Natural killer cell (primary cell): ENCODE measurements around the gene PLA2G1B. TPM values are rescaled to one million over a fixed set of nuclear protein-coding genes. Genes with fewer than 3 reads are reported as not detected.

Experiments
- ATAC-seq, 3 donors: fragments of 150-1000 bp in 2 of 3; fragments of 200-7000 bp in 1 of 3; cut with Tn5 transposase; 1 replicate in 1 of 3; 2 replicates in 2 of 3; pipeline ENCODE4 v1.10.0; 2021; ENCODE audit warnings: mild to moderate bottlenecking in 2 of 3, moderate library complexity in 2 of 3
- DNase-seq, 2 donors: peaks; one replicate each; pipeline versions ENCODE4 v3.0.0 to v3.0.0-alpha.2; 2013 to 2021; ENCODE audit warnings: mixed read lengths in 1 of 2
- H3K27ac ChIP-seq: one replicate; pipeline ENCODE4 v1.5.1; 2013; ENCODE audit warnings: mild to moderate bottlenecking, low read length
- H3K27me3 ChIP-seq: one replicate; pipeline ENCODE4 v1.6.1; 2013; ENCODE audit warnings: low read length; ENCODE audit not compliant: control insufficient read depth, insufficient read depth
- H3K36me3 ChIP-seq: one replicate; pipeline ENCODE4 v1.6.1; 2013; ENCODE audit warnings: low read length; ENCODE audit not compliant: control insufficient read depth, insufficient read depth
- H3K4me1 ChIP-seq: one replicate; pipeline ENCODE4 v1.6.1; 2013; ENCODE audit warnings: low read length; ENCODE audit not compliant: control insufficient read depth, insufficient read depth
- H3K4me3 ChIP-seq: one replicate; pipeline ENCODE4 v1.5.1; 2013; ENCODE audit warnings: low read length
- H3K9me3 ChIP-seq: one replicate; pipeline ENCODE4 v1.6.1; 2013; ENCODE audit warnings: low read length; ENCODE audit not compliant: control insufficient read depth, insufficient read depth
- H3K27ac Mint-ChIP-seq, 2 donors: one replicate each; pipeline ENCODE4 v1.8.0; 2022; ENCODE audit warnings: mild to moderate bottlenecking in 2 of 2, mixed read lengths in 2 of 2, moderate library complexity in 1 of 2
- H3K27me3 Mint-ChIP-seq, 2 donors: one replicate each; pipeline ENCODE4 v1.8.0; 2022; ENCODE audit warnings: low read depth in 2 of 2, mixed read lengths in 2 of 2
- H3K36me3 Mint-ChIP-seq: one replicate; pipeline ENCODE4 v1.8.0; 2022; ENCODE audit warnings: mixed read lengths
- H3K4me1 Mint-ChIP-seq, 2 donors: one replicate each; pipeline ENCODE4 v1.8.0; 2022; ENCODE audit warnings: mixed read lengths in 2 of 2
- H3K4me3 Mint-ChIP-seq: one replicate; pipeline ENCODE4 v1.8.0; 2022; ENCODE audit warnings: mild to moderate bottlenecking, moderate library complexity, mixed read lengths
- H3K9me3 Mint-ChIP-seq, 2 donors: one replicate each; pipeline ENCODE4 v1.8.0; 2022; ENCODE audit warnings: mixed read lengths in 2 of 2
- CTCF ChIP-seq: fragments of 200-600 bp; IDR thresholded peaks from one replicate; pipeline ENCODE4 v1.8.0; 2022; ENCODE audit warnings: antibody characterized with exemption
- WGBS: methylation state at CpG from one replicate; pipeline ENCODE4 v1.1.7; 2013; ENCODE audit warnings: missing lambda C conversion rate; ENCODE audit not compliant: insufficient coverage; 5-methylcytosine and 5-hydroxymethylcytosine counted together
- intact Hi-C: fragments of 100-400 bp; cut with micrococcal nuclease; formaldehyde crosslinking; loops from one replicate; pipeline ENCODE4 v1.14.2; 2022
- total RNA-seq, 4 donors: library from RNA; stranded (reverse); fragments of 120-200 nt in 1 of 4; gene quantifications; one replicate each; pipeline versions ENCODE4 v1.2.3 to v1.2.4, GENCODE V29; 2013 to 2022

The PLA2G1B gene
- total RNA-seq, 3 donors from 2014 or later (not counting 1 experiment from before 2014, with no cell fraction given), result 0.52 TPM; not detected in 2

GRCh38 chr12:120346031-120346430 lies 18.5 kb upstream of the PLA2G1B start:
- no peaks in the 10 kb centered on the region for H3K36me3 ChIP-seq
- no peak overlapping the region for H3K27ac Mint-ChIP-seq
- TF ChIP-seq CTCF, result no peak
- H3K4me3 Mint-ChIP-seq, result no peak overlapping the region
- no peaks in the 10 kb centered on the region for H3K9me3 ChIP-seq
- no peak for DNase-seq
- no peaks in the 10 kb centered on the region for H3K4me1 Mint-ChIP-seq
- no peaks in the 10 kb centered on the region for H3K4me1 ChIP-seq
- H3K36me3 Mint-ChIP-seq, result no peaks in the 10 kb centered on the region
- no peak overlapping the region for H3K27ac ChIP-seq
- no peaks in the 10 kb centered on the region for H3K27me3 ChIP-seq
- intact Hi-C loops, result no loop called here
- no peak overlapping the region for H3K4me3 ChIP-seq
- 85% methylated on average over 15 of the region's 15 CpGs for WGBS
- ATAC-seq, result no peak
- H3K27me3 Mint-ChIP-seq, result peaks cover 0 to 2% of the 10 kb centered on the region in 2 donors
- H3K9me3 Mint-ChIP-seq, result no peaks in the 10 kb centered on the region

- no peaks in the 10 kb centered on the region for H3K36me3 ChIP-seq
- DNase-seq (no peak), ATAC-seq (no peak)
- TF ChIP-seq CTCF, result no peak
- no peaks in the 10 kb centered on the region for H3K4me1 ChIP-seq
- no peaks in the 10 kb centered on the region for H3K9me3 ChIP-seq
- Mint-ChIP-seq H3K27ac (no peak overlapping the region), H3K4me1 (no peaks in the 10 kb centered on the region), H3K4me3 (no peak overlapping the region), H3K36me3 (no peaks in the 10 kb centered on the region), H3K27me3 (peaks cover 0 to 2% of the 10 kb centered on the region in 2 donors), H3K9me3 (no peaks in the 10 kb centered on the region)
- no peaks in the 10 kb centered on the region for H3K27me3 ChIP-seq
- H3K27ac ChIP-seq, result no peak overlapping the region
- no peak overlapping the region for H3K4me3 ChIP-seq
- WGBS, result 83% methylated on average over 8 of the region's 8 CpGs
- intact Hi-C loops, result no loop called here
Observed at GRCh38 chr12:120343692-120344091, 16.1 kb upstream of the PLA2G1B start.

- Mint-ChIP-seq H3K9me3 (peaks cover 0 to under 1% of the 10 kb centered on the region in 2 donors), H3K27ac (no peak overlapping the region), H3K4me3 (no peak overlapping the region), H3K27me3 (peaks cover 0 to 2% of the 10 kb centered on the region in 2 donors), H3K4me1 (no peaks in the 10 kb centered on the region), H3K36me3 (peaks cover under 1% of the 10 kb centered on the region)
- DNase-seq, result no peak
- Histone ChIP-seq H3K4me3 (no peak overlapping the region), H3K36me3 (no peaks in the 10 kb centered on the region), H3K27ac (no peak overlapping the region), H3K4me1 (no peaks in the 10 kb centered on the region), H3K27me3 (no peaks in the 10 kb centered on the region), H3K9me3 (no peaks in the 10 kb centered on the region)
- 75% methylated on average over 10 of the region's 10 CpGs for WGBS
- TF ChIP-seq CTCF, result no peak
- intact Hi-C loops, result no loop called here
- no peak for ATAC-seq
Observed at GRCh38 chr12:120343039-120343537, 15.5 kb upstream of the PLA2G1B start.
